ENCODE data around the gene POLE.

POLE gene

DNA sequence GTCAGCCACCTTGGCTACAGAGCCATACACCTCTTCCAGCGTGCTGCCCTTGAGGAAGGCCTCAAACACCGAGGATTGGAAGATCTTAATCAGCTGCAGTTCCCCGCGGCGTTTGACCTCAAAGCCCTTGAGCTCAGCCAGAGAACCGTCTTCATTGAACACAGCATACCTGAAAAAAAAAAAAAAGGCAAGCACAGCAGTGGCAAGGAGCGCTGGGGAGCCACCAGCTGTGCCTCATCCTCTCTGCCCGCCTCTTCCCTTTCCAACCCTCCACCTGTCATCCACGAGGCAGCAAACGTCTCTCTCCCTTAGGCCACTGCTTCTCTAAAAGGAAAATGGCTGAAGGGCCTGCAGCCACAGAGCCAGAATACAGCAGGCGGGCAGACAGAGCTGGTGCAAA lies 26.1 kb downstream of the POLE start:
- peak overlapping the region; percentile 65 for H3K27ac Mint-ChIP-seq
- H3K4me3 Mint-ChIP-seq = no peak overlapping the region
- DNase-seq = no peak
- H3K9me3 Mint-ChIP-seq = no peaks in the 10 kb centered on the region
- no peaks in the 10 kb centered on the region for H3K27me3 Mint-ChIP-seq
- peaks cover 26% of the 10 kb centered on the region for H3K4me1 Mint-ChIP-seq (ENCODE audit: low read depth)
- H3K36me3 Mint-ChIP-seq (ENCODE audit: low read depth) = peaks cover 100% of the 10 kb centered on the region

DNA sequence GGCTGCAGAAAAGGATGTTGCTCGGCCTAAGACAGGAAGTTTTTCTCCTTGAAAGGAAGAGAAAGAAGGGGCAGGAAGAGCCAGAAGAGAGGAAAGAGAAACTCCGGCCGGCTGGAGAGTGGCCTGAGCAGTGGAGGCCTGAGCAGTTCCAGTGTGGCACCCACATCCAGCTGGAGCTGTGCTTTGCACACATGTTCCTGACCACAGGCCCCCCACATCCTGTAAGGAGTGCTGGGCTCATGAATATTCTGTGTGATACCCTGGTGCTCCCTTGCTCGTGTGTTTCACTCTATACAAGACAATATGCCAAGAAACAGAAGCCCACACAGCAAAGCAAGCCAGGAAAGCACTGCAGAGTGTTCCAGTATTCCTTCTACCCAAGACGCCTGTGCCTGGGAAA lies 27.1 kb downstream of the POLE start:
- peaks cover 26% of the 10 kb centered on the region for H3K4me1 Mint-ChIP-seq (ENCODE audit: low read depth)
- peaks cover 99% of the 10 kb centered on the region for H3K36me3 Mint-ChIP-seq (ENCODE audit: low read depth)
- no peaks in the 10 kb centered on the region for H3K9me3 Mint-ChIP-seq
- no peak for DNase-seq
- peak overlapping the region; percentile 65 for H3K27ac Mint-ChIP-seq
- no peak overlapping the region for H3K4me3 Mint-ChIP-seq
- H3K27me3 Mint-ChIP-seq = no peaks in the 10 kb centered on the region

DNA sequence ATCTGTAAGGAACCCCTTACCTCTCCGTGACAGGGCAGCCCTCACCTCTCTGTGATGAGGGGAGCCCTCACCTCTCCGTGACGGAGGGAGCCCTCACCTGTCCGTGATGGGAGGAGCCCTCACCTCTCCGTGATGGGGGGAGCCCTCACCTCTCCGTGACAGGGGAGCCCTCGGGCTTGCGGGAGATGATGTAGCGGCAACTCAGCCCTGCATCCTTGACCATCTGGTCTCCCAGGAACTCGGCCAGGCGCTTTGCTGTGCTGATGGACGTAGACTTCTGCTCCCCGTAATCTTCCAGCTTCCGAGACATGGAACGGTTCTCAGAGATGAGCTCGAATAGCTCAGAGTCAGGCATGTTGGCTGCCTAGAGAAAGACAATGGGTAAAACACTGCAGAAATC lies 28.0 kb downstream of the POLE start:
- Mint-ChIP-seq H3K4me3 (no peak overlapping the region), H3K27ac (peak overlapping the region; percentile 8), H3K36me3 (ENCODE audit: low read depth) (peaks cover 99% of the 10 kb centered on the region), H3K4me1 (ENCODE audit: low read depth) (peaks cover 26% of the 10 kb centered on the region), H3K27me3 (no peaks in the 10 kb centered on the region), H3K9me3 (no peaks in the 10 kb centered on the region)
- DNase-seq = no peak

DNA sequence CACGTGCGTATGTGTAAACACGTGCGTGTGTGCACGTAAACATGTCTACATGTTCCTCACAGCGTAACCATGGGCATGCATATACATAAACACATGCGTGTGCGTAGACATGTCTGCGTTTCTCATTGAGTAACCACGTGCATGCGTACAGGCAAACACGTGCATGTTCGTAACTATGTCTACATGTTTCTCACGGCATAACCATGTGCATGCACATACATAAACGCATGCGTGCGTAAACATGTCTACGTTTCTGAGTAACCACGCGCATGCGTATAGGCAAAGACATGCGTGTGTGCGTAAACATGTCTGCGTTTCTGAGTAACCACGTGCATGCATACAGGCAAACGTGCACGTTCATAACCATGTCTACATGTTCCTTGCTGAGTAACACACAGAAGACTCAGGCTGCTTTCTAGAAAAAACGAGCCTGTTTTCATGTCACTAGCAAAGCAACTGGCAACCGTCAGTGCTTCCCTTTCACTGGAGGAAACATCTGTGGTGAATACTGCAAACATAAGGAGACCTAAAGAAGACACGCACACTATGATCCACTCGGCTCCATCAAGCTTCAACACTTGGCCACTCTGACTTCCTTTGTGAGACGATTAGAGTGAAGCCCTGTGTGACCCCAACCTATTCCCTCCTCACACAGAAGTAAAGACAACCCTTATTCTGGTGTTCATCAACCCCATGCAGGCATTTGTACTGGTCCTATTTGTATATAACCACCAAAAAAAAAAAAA lies 28.8 kb downstream of the POLE start:
- H3K27me3 Mint-ChIP-seq = no peaks in the 10 kb centered on the region
- no peaks in the 10 kb centered on the region for H3K9me3 Mint-ChIP-seq
- no peak for DNase-seq
- H3K4me3 Mint-ChIP-seq = no peak overlapping the region
- peaks cover 26% of the 10 kb centered on the region for H3K4me1 Mint-ChIP-seq (ENCODE audit: low read depth)
- H3K27ac Mint-ChIP-seq = no peak overlapping the region
- H3K36me3 Mint-ChIP-seq (ENCODE audit: low read depth) = peaks cover 99% of the 10 kb centered on the region

DNA sequence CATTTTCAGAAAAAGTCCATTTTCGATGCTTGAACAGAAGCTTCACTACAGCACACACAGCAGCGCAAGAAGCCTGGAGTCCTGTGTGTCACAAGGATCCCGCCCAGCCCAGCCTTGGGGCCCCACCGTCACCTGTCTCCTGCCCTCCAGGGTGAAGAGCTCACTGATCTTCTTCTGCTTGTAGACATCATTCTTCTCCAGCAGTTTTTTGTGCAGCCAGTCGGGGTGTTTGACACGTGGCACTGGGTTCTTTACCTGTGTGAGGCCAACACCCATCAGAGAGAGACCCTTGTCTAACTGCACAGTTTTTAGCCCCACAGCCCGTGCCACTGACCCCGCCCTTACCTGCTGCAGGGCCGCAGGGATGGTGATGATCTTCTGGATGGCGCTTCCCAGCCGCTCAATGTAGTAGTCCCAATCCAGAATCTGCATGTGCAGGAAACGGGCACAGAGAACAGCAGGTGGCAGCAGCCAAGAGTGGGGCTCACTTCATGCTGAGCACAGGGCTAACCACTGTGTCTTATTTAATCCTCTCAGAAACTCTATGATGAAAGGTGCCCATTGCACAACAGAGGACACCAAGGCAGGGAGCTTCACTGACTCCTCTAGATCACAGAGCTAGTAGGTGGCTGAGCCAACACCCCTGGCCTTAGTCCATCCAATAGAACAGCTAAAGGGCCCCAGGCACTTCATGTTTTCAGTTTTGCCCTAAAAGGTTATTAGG lies 30.0 kb downstream of the POLE start:
- peak overlapping the region; percentile 57 for H3K27ac Mint-ChIP-seq
- H3K9me3 Mint-ChIP-seq = no peaks in the 10 kb centered on the region
- no peaks in the 10 kb centered on the region for H3K27me3 Mint-ChIP-seq
- H3K36me3 Mint-ChIP-seq (ENCODE audit: low read depth) = peaks cover 99% of the 10 kb centered on the region
- H3K4me1 Mint-ChIP-seq (ENCODE audit: low read depth) = peaks cover 23% of the 10 kb centered on the region
- DNase-seq = no peak
- no peak overlapping the region for H3K4me3 Mint-ChIP-seq

DNA sequence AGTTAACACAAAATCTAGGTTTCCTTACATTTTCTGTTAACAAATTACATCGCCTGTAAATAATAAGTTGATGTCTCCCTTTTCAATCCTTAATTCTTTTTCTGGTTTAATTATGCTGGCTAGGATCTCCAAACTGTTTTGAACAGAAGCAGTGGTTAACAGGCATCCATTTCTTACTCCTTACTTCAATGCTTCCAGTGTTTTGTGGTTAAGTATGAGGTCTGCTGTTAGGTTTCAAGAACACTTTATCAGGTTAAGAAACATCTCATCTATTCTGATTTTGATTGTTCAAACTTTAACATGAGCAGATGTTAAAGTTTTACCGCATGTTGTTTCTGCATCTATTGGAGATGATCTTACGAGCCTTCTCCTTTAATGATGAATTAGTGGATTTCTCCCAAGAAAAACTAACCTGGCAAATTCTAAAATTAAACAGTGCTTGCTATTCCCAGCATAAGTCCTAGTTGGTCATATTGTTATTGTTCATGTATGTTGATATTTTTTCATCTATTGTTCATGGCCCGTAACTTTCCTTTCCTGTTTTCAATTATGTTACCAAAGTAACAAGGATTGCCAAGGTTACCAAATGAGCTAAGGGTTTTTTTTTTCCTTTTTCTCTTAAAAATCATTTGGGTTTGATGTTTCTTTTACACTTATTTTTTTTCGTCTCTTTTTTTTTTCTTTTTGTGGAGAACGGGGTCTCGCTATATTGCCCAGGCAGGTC lies 33.4 kb downstream of the POLE start:
- no peaks in the 10 kb centered on the region for H3K27me3 Mint-ChIP-seq
- no peak overlapping the region for H3K27ac Mint-ChIP-seq
- DNase-seq = no peak
- H3K4me1 Mint-ChIP-seq (ENCODE audit: low read depth) = no peaks in the 10 kb centered on the region
- no peak overlapping the region for H3K4me3 Mint-ChIP-seq
- peaks cover 99% of the 10 kb centered on the region for H3K36me3 Mint-ChIP-seq (ENCODE audit: low read depth)
- no peaks in the 10 kb centered on the region for H3K9me3 Mint-ChIP-seq

DNA sequence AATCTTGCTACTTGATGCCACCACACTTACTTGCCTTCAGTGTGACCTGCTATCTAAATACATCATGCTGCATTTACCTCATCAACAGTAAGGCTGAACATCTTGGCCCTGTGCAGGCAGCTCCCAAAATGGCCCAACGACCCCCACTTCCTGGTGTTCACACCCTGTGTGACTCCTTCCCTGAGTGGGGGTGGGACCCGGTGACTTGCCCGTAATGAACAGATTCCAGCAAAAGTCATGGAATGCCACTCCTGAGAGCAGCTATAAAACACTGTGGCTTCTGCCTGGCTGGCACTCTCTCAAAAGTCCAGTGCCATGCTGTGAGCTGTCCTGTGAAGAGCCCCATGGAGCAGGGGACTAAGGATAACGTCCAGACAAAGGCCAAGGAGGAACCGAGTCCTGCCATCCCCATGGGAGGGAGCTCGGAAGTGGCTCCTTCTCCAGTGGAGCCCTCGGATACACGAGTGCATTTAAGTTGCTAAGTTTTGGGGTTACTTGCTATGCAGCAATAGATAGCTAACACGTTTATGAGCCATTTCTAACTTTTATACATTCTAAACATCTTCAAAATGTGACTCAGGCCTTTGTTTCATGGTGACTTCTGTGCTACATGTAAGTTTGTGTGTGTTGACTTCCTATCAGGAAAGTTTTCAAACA lies 35.6 kb downstream of the POLE start:
- H3K36me3 Mint-ChIP-seq (ENCODE audit: low read depth) = peaks cover 98% of the 10 kb centered on the region
- no peak overlapping the region for H3K4me3 Mint-ChIP-seq
- no peaks in the 10 kb centered on the region for H3K27me3 Mint-ChIP-seq
- H3K4me1 Mint-ChIP-seq (ENCODE audit: low read depth) = peaks cover 10% of the 10 kb centered on the region
- no peaks in the 10 kb centered on the region for H3K9me3 Mint-ChIP-seq
- no peak for DNase-seq
- H3K27ac Mint-ChIP-seq = no peak overlapping the region

DNA sequence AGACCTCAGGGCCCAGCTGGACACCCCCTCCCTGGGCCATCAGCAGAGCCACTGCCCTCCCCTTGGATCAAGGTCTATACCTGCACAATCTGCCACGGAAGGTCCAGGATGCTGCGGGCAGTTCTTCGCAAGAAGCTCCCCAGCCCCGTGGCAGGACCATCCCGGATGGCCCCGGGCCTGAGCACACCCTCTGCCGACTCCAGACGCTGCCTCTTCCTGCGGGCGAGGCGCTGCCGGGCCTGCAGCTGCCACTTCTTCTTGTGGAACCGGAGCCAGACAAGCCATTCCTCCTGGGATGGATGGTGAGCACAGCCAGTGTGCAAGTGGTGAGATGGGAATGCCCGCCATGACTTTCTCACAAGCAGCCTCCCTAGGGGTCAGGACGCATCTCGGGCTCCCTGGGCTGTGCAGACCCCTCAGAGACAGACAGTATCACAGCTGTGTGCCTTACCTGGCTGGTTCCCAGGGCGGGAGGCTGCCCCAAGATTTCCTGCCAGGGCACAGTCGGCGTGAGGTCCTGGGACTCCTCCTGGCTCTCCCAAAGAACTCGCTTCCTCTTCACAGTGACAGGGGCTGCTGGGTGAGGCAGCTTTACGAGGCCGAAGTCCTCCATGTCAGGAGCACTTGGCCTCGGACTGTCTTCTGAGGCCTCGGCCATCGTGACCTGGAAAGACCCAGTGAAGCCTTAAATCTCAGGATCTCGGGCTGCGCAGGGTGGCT lies 37.8 kb downstream of the POLE start:
- H3K27ac Mint-ChIP-seq = no peak overlapping the region
- no peaks in the 10 kb centered on the region for H3K9me3 Mint-ChIP-seq
- peaks cover 93% of the 10 kb centered on the region for H3K36me3 Mint-ChIP-seq (ENCODE audit: low read depth)
- peaks cover 14% of the 10 kb centered on the region for H3K4me1 Mint-ChIP-seq (ENCODE audit: low read depth)
- H3K4me3 Mint-ChIP-seq = no peak overlapping the region
- DNase-seq = no peak
- no peaks in the 10 kb centered on the region for H3K27me3 Mint-ChIP-seq

DNA sequence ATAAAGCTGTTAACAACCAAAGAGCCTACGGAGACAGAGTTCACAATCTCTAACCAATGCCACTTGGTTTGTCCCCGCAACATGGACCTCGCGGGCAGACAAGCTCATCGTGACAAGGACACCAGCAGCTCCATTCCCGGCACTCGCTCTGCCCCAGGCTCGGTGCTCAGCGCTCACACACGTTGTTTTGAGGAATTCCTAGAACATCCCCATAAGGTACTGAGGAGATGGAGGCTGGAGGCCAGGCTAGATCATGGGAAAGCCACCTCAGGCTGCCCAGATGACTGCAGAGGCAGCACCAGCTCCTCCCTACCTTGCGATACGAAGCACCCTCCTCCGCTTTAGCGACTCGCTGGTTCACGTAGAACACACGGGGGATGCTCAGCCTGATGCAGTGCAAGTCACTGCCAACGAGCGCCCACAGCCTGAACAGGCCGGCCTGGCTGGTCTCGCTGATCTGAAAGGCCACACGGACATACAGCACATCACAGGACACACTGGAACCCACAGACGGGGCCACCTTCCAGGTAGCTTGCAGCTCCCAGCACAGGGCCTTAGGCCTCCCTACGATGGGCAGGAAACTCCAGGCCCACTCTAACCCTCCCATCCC lies 38.4 kb downstream of the POLE start:
- Mint-ChIP-seq H3K27me3 (no peaks in the 10 kb centered on the region), H3K36me3 (ENCODE audit: low read depth) (peaks cover 93% of the 10 kb centered on the region), H3K4me3 (no peak overlapping the region), H3K9me3 (no peaks in the 10 kb centered on the region), H3K27ac (no peak overlapping the region), H3K4me1 (ENCODE audit: low read depth) (peaks cover 14% of the 10 kb centered on the region)
- DNase-seq = no peak

DNA sequence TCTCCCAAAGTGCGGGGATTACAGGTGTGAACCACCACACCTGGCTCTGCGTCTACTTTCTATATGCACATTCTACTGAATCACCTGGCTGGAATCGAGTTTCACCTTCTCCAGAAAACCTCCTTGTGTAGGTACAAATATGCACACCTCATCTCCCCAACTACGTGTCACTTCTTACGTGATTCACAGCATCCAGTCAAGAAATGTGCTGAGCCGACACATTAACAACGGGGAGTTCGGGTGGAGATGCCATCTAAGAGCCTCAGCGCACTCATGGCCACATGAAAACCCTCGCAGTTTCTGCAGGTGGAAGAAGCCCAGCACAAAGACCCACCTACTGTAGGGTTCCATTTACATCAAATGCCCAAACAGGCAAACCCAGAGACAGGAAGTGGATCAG lies 39.3 kb downstream of the POLE start:
- Mint-ChIP-seq H3K9me3 (no peaks in the 10 kb centered on the region), H3K4me3 (no peak overlapping the region), H3K27me3 (no peaks in the 10 kb centered on the region), H3K36me3 (ENCODE audit: low read depth) (peaks cover 93% of the 10 kb centered on the region), H3K27ac (peak overlapping the region; percentile 18), H3K4me1 (ENCODE audit: low read depth) (peaks cover 14% of the 10 kb centered on the region)
- no peak for DNase-seq

DNA sequence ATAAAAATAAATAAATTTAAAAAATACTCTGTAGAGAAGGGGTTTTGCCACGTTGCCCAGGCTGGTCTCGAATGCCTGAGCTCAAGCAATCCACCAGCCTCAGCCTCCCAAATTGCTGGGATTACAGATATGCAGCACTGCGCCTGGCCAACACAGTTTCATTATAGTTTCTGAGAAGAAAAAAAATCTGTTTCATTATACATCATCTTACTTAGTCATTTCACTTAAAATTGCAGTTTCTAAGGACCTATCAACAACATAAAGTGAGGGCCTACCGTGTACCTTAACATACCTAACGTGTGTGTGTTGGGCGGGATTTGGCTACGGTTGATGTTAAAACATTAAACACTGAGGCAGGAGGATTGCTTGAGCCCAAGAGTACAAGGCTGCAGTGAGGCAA lies 40.3 kb downstream of the POLE start:
- H3K27ac Mint-ChIP-seq = peak overlapping the region; percentile 8
- no peak overlapping the region for H3K4me3 Mint-ChIP-seq
- H3K4me1 Mint-ChIP-seq (ENCODE audit: low read depth) = peaks cover 14% of the 10 kb centered on the region
- no peak for DNase-seq
- H3K27me3 Mint-ChIP-seq = no peaks in the 10 kb centered on the region
- H3K9me3 Mint-ChIP-seq = no peaks in the 10 kb centered on the region
- peaks cover 93% of the 10 kb centered on the region for H3K36me3 Mint-ChIP-seq (ENCODE audit: low read depth)

DNA sequence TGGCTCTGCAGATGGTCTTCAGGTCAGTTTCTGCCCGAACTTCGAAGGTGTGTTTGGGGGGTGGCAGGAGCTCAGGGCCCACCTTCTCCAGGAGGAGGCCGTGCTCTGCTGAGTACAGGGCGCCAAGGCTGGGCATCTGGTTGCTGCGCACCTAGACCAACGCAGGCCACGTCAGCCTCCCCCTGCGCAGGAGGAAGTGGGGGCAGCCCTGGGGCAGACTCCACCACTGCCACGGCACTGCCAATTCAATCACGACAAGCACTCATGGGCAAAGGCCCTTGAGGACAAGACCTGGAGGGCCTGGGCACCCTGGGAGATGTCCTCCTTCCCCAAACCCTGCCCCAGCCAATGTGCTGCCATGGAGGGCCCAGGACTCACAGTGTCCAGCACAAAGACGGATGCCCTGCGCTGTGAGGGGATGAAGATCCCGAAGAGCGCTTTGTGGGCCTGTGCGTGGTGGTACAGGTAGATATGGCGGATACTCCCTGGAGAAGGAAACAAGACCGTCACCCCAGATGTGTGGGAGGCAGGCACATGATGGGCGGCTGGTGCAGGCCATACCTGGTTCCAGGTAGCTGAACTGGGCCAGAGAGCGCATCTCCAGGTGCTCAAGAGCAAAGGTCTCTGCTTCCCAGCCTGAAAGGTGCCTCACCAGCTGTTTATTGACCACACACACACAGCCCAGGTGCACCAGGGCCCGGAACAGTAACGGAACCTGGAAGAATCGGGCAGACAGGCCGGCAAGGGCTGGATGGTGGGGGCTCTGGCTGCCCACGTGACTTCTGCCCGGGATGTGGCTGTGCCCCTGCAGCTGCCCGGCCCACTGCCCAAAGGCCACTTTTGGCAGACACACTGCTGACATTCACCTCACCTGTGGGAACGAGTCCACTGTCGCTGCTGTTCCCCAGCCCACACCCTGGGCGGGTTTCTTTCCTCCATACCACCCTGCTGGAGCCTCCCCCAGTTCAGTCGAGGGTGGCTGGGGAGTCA lies 44.0 kb downstream of the POLE start:
- H3K27ac Mint-ChIP-seq = no peak overlapping the region
- no peaks in the 10 kb centered on the region for H3K9me3 Mint-ChIP-seq
- H3K4me3 Mint-ChIP-seq = no peak overlapping the region
- H3K36me3 Mint-ChIP-seq (ENCODE audit: low read depth) = peaks cover 93% of the 10 kb centered on the region
- peaks cover 14% of the 10 kb centered on the region for H3K4me1 Mint-ChIP-seq (ENCODE audit: low read depth)
- no peaks in the 10 kb centered on the region for H3K27me3 Mint-ChIP-seq
- DNase-seq = no peak

Data from activated T-cell treated with anti-CD3 and anti-CD28 coated beads, Interleukin-2, amount 50 U/mL, for 24 hours (primary cell).